NB4 (cell line): Measurements from ENCODE around the gene RAF1.

Source experiments
- CTCF ChIP-seq: IDR thresholded peaks from one replicate; pipeline ENCODE4 v1.5.1; 2012; ENCODE audit warnings: low read depth, low read length
- POLR2A ChIP-seq: IDR thresholded peaks from 2 replicates; pipeline ENCODE4 v1.6.1; 2011; ENCODE audit warnings: mild to moderate bottlenecking; ENCODE audit not compliant: insufficient read length; ENCODE audit errors: extremely low read depth

GRCh38 chr3:12656193-12656592, 7.7 kb downstream of the RAF1 start:
- TF ChIP-seq POLR2A, result no peak
- TF ChIP-seq CTCF, result no peak
